GM10248 (cell line): Measurements from ENCODE around the gene AUNIP.

Experiments
- CTCF ChIA-PET: fragments of 300-600 bp; sonication (Branson Sonifier 250); formaldehyde crosslinking; extraction: SDS; loops from one replicate; lab custom pipeline; 2021; ENCODE audit warnings: antibody characterized with exemption; lab: Yijun Ruan, JAX
- POLR2A ChIA-PET: fragments of 350-650 bp; sonication (Branson Sonifier 250); formaldehyde crosslinking; extraction: SDS; loops from one replicate; lab custom pipeline; 2020; ENCODE audit warnings: antibody characterized with exemption; lab: Yijun Ruan, JAX
- DNase-seq: peaks from one replicate; pipeline ENCODE4 v3.0.0; 2012; ENCODE audit errors: extremely low spot score
- CTCF ChIP-seq: IDR thresholded peaks from 2 replicates; pipeline ENCODE4 v1.5.1; 2012; ENCODE audit warnings: mild to moderate bottlenecking, low read depth; ENCODE audit errors: extremely low read depth, missing control alignments, control extremely low read depth

Gene AUNIP

DNA sequence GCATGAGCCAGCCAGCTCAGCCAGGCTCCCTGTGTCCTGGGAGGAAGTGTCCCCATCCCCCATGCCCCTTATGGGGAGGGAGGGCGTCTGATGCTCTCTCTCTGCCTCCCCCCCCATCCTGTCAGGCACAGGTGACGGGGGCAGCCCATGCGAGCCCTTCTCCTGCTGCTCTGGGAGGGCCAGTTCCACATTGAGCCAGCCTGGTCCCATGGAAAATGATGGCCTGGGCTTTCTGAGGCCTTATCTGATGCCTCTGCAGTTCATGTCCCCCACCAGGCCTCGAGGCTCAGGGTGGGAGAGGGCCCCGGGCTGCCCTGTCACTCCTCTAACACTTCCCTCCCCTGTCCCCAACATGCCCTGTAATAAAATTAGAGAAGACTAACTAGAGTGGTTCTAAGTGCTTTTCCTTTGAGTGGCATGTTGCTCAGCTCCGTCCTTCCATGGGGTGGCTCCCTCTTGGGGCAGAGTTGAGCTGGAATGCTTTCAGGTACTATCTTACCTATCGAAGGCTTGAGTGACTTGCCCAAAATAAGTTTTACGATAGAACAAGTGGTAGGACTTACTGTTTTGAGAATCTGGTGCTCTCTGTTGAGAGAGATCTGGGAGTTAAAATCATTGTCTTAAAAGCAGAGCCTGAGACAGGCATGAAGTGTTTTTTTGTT lies 41.3 kb downstream of the AUNIP start:
- ChIA-PET CTCF (interaction anchor here (1.1 to 6.0 kb wide), 2 partner anchors 8 to 16 kb away, joined by 3 to 26 read pairs; no protein-coding TSS in a partner anchor), POLR2A (no interaction called here)
- DNase-seq = no peak
- no peak for TF ChIP-seq CTCF

DNA sequence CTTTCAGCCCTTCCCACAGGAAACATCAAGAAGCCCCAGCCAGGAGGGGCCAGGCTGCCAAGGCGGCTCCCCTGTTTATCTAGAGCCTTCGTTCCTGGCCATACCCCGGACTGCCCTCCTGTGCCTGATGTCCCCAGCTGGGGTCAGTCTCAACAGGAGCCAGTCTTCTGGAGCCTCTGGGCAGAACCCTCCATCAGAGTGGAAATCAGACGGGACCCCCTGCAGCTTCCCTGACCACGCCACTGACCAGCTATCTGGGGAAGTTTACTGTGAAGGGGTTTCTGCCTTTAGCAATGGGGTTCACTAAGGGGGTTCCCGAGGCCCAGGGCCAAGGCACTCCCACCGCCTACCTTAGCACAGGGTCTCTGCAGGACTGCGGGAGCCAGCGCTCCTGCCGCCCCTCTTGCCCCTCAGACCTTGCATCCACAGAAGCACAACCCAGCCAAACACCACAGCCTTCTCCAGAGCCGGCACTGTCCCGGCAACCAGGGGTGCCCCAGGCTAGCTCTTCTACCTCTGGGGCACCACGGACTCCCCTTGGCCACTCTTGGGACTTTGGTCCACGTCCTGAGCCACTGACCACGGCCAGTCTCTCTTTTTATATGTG lies 43.0 kb downstream of the AUNIP start:
- CTCF ChIA-PET = interaction anchor here (1.0 kb wide), 1 partner anchor 15 kb away, joined by 3 read pairs; no protein-coding TSS in a partner anchor
- DNase-seq = no peak
- POLR2A ChIA-PET = no interaction called here
- TF ChIP-seq CTCF = no peak

DNA sequence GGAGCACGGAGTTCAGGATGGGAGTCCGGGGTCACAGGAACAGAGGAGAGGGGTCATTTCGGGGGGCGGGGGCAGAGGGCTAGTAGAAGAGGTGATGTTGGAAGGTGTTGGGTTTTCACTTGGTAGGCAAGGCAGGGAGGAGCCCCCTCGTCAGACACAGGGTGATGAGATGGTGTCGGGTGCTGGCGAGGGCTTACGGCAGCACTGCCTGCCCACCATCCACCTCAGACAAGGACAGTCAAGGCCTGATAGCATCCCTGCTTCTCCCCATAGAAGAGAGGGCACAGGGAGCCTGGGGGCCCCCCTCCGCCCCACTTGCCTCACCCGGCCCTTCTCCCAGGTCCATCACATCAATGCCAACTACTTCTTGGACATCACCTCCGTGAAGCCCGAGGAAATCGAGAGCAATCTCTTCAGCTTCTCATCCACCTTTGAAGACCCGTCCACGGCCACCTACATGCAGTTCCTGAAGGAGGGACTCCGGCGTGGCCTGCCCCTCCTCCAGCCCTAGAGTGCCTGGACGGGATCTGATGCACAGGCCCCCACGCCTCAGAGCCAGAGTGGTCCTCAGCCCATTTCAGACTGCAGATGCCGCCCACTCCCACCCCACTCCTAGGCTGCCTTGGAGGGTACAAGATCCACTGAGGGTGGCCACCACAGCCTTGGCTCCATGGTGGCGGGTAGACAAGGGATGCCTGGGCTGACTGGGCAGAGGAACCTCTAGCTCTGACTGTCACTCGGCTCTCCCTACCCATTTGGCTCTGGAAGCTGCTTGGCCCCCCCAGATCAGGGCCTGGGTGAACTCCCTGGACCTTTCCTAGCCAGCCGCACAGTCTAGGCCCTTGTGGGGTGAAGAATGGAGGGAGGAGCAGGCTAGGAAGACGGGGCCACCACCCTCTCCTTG lies 43.8 kb downstream of the AUNIP start:
- ChIA-PET POLR2A (no interaction called here), CTCF (interaction anchor here (0.9 to 1.8 kb wide), 5 partner anchors 11 to 295 kb away, joined by 3 to 9 read pairs (median 3); no protein-coding TSS in a partner anchor)

DNA sequence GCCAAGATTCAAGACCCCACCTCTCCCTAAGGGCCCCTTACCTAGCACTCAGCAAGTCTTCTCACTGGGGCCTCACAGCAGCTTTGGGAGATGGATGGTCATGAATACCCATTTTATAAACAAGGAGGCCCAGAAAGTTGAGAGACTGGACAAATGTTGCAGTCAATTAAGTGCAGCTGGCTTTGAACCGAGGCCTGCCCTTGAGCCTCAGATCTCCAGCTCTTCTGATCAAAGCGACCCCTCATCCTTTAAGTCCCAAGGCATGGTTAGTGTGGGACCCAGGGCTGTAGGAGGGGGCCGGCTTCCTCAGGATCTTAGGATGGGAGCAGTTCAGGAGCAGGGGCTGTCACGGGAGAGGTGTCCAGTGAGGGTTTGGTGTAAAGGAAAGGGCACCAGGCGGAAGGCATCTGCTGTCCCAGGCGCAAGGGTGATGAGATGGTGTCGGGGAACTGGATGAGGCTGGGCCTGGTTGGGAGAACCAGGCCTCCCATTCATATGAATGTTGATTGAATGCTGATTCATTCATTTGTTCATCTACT lies 44.6 kb downstream of the AUNIP start:
- DNase-seq = no peak
- ChIA-PET CTCF (interaction anchor here (1.0 to 6.5 kb wide), 7 partner anchors 10 to 184 kb away, joined by 3 to 65 read pairs (median 4); partner anchors contain the start of genes PAFAH2 and SELENON), POLR2A (no interaction called here)
- TF ChIP-seq CTCF = no peak

More for the DNA sequence above, 43.8 kb downstream of the AUNIP start:
- DNase-seq = no peak
- TF ChIP-seq CTCF = no peak

- POLR2A ChIA-PET = no interaction called here
- no peak for DNase-seq
- CTCF ChIA-PET = interaction anchor here (1.0 to 6.5 kb wide), 7 partner anchors 9 to 185 kb away, joined by 3 to 65 read pairs (median 4); partner anchors contain the start of genes PAFAH2 and SELENON
- peak; percentile 17 for TF ChIP-seq CTCF
These were observed 45.4 kb downstream of the AUNIP start for GRCh38 chr1:25813734-25814471.
